Measurements from ENCODE around the gene BOLA2B. TPM values are rescaled to one million over a fixed set of nuclear protein-coding genes. Genes with fewer than 3 reads are reported as not detected.
"Not testable (repeated sequence)": the region's sequence is repeated elsewhere in the genome, so short reads cannot be mapped to it uniquely, and the experiment has no call there.

Gene BOLA2B
- polyA plus RNA-seq, 3 donors = 105 to 170 (median 160) TPM

DNA sequence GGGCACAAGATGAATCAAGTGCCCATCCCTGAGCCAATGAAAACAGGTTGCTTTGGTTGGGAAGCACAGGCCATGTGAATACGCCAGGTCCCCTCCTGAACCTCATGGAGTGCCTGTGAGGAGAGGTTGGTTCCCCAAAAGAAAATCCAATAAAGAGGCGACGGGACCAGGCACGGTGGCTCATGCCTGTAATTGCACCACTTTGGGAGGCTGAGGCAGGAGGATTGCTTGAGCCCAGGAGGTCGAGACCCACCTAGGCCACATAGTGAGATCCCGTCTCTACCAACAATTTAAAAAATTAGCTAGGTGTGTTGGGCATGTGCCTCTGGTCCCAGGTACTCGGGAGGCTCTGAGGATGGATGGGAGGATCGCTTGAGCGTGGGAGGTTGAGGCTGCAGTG lies 13.5 kb downstream of the BOLA2B start:
- H3K9ac ChIP-seq (ENCODE audit: insufficient read depth, low read length, poor library complexity, severe bottlenecking) = no peak overlapping the region
- TF ChIP-seq, protein P1, sequence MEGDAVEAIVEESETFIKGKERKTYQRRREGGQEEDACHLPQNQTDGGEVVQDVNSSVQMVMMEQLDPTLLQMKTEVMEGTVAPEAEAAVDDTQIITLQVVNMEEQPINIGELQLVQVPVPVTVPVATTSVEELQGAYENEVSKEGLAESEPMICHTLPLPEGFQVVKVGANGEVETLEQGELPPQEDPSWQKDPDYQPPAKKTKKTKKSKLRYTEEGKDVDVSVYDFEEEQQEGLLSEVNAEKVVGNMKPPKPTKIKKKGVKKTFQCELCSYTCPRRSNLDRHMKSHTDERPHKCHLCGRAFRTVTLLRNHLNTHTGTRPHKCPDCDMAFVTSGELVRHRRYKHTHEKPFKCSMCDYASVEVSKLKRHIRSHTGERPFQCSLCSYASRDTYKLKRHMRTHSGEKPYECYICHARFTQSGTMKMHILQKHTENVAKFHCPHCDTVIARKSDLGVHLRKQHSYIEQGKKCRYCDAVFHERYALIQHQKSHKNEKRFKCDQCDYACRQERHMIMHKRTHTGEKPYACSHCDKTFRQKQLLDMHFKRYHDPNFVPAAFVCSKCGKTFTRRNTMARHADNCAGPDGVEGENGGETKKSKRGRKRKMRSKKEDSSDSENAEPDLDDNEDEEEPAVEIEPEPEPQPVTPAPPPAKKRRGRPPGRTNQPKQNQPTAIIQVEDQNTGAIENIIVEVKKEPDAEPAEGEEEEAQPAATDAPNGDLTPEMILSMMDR (IDR thresholded peaks at IDR 0.05) = no peak
- H3K79me2 ChIP-seq (ENCODE audit: insufficient read depth, low read length) = peaks cover 24% of the 10 kb centered on the region
- H3K27me3 Mint-ChIP-seq (ENCODE audit: low read depth in 3 of 3) = peaks cover 0 to 5% (median 4%) of the 10 kb centered on the region in 3 donors
- H4K20me1 ChIP-seq (ENCODE audit: insufficient read depth, low read length) = peaks cover 11% of the 10 kb centered on the region
- H3K36me3 Mint-ChIP-seq = peaks cover 2 to 7% of the 10 kb centered on the region in 2 donors
- H2AFZ ChIP-seq (ENCODE audit: insufficient read depth, low read depth, low read length, poor library complexity, severe bottlenecking) = no peak overlapping the region
- H3K4me1 Mint-ChIP-seq = peaks cover 27% of the 10 kb centered on the region
- H3K4me2 ChIP-seq (replicated peaks; ENCODE audit: extremely low read depth, low read length, poor library complexity, severe bottlenecking) = no peak overlapping the region
- intact Hi-C loops (cut with micrococcal nuclease) = no loop called here
- no peaks in the 10 kb centered on the region for H3K27me3 ChIP-seq (ENCODE audit: control insufficient read depth in 2 of 2, insufficient read depth in 2 of 2, low read length in 2 of 2)
- no peaks in the 10 kb centered on the region for H3K9me3 Mint-ChIP-seq
- peaks cover 27 to 28% of the 10 kb centered on the region in 2 donors for H3K4me1 ChIP-seq (ENCODE audit: control insufficient read depth in 1 of 2, insufficient read depth in 2 of 2, low read length in 2 of 2)
- WGBS (ENCODE audit: insufficient coverage) = 96% methylated on average over 7 of the region's 9 CpGs
- H3K27ac Mint-ChIP-seq = no peak overlapping the region
- peak overlapping the region in 1 of 2 donors; percentile 43 for H3K4me3 Mint-ChIP-seq
- peaks cover 0 to under 1% of the 10 kb centered on the region in 2 donors for H3K36me3 ChIP-seq (replicated peaks in 1 of 2; ENCODE audit: control insufficient read depth in 1 of 2, insufficient read depth in 2 of 2, low read length in 2 of 2)
- no peak for DNase-seq
- H3K27ac ChIP-seq (ENCODE audit: low read depth in 1 of 2, low read length in 2 of 2) = no peak overlapping the region
- no peak overlapping the region for H3K4me3 ChIP-seq (replicated peaks in 1 of 3; ENCODE audit: low read depth in 2 of 3, low read length in 3 of 3)
- H3K9me3 ChIP-seq (replicated peaks in 1 of 2; ENCODE audit: control insufficient read depth in 1 of 2, insufficient read depth in 1 of 2, low read length in 2 of 2) = no peaks in the 10 kb centered on the region

DNA sequence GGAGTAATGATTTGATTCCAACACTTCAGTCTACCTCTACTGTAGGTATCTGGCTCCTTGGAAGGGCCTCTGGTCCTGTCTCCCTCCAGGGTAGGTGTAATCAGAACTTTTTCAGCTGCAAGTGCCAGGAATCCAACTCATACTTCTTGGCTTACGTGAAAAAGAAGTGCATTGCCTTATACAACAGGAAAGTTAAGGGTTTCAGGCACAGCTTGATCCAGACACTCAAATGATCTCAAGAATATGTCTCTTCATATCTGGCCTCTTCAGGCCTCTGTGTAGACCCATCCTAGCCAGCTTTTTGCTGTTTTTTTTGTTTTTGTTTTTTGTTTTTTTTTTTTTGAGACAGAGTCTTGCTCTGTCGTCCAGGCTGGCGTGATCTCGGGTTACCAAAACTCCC lies 14.3 kb downstream of the BOLA2B start:
- H3K79me2 ChIP-seq (ENCODE audit: insufficient read depth, low read length) = peaks cover 17% of the 10 kb centered on the region
- intact Hi-C loops (cut with micrococcal nuclease) = no loop called here
- Mint-ChIP-seq H3K9me3 (no peaks in the 10 kb centered on the region), H3K27ac (no peak overlapping the region), H3K4me1 (peaks cover 23% of the 10 kb centered on the region), H3K27me3 (ENCODE audit: low read depth in 3 of 3) (peaks cover 0 to 5% (median 4%) of the 10 kb centered on the region in 3 donors), H3K4me3 (no peak overlapping the region), H3K36me3 (no peaks in the 10 kb centered on the region)
- H3K4me2 ChIP-seq (replicated peaks; ENCODE audit: extremely low read depth, low read length, poor library complexity, severe bottlenecking) = no peak overlapping the region
- DNase-seq = no peak
- TF ChIP-seq, protein P1 (IDR thresholded peaks at IDR 0.05) = no peak
- no peak overlapping the region for H3K9ac ChIP-seq (ENCODE audit: insufficient read depth, low read length, poor library complexity, severe bottlenecking)
- H3K4me3 ChIP-seq (replicated peaks in 1 of 3; ENCODE audit: low read depth in 2 of 3, low read length in 3 of 3) = no peak overlapping the region
- H3K4me1 ChIP-seq (ENCODE audit: control insufficient read depth in 1 of 2, insufficient read depth in 2 of 2, low read length in 2 of 2) = peaks cover 23 to 26% of the 10 kb centered on the region in 2 donors
- WGBS (ENCODE audit: insufficient coverage) = no CpG with 5 or more reads among the region's 4 CpGs
- no peaks in the 10 kb centered on the region for H3K9me3 ChIP-seq (replicated peaks in 1 of 2; ENCODE audit: control insufficient read depth in 1 of 2, insufficient read depth in 1 of 2, low read length in 2 of 2)
- no peak overlapping the region for H2AFZ ChIP-seq (ENCODE audit: insufficient read depth, low read depth, low read length, poor library complexity, severe bottlenecking)
- peaks cover 5% of the 10 kb centered on the region for H4K20me1 ChIP-seq (ENCODE audit: insufficient read depth, low read length)
- H3K27me3 ChIP-seq (ENCODE audit: control insufficient read depth in 2 of 2, insufficient read depth in 2 of 2, low read length in 2 of 2) = no peaks in the 10 kb centered on the region
- no peak overlapping the region for H3K27ac ChIP-seq (ENCODE audit: low read depth in 1 of 2, low read length in 2 of 2)
- no peaks in the 10 kb centered on the region for H3K36me3 ChIP-seq (replicated peaks in 1 of 2; ENCODE audit: control insufficient read depth in 1 of 2, insufficient read depth in 2 of 2, low read length in 2 of 2)

DNA sequence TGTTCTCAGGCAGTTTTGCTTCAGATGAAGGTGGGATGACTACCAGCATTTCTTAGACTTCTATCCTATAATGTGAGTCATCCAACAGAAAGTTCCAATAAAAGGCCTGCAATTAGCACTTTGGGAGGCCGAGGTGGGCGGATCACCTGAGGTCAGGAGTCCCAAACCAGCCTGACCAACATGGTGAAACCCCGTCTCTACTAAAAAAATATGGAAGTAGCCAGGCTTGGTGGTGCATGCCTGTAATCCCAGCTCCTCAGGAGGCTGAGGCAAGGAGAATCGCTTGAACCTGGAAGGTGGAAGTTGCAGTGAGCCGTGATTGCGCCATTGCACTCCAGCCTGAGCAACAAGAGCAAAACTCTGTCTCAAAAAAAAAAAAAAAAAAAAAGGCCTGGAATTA lies 16.6 kb downstream of the BOLA2B start:
- peak overlapping the region; percentile 26 for H3K4me2 ChIP-seq (replicated peaks; ENCODE audit: extremely low read depth, low read length, poor library complexity, severe bottlenecking)
- H3K4me1 ChIP-seq (ENCODE audit: control insufficient read depth in 1 of 2, insufficient read depth in 2 of 2, low read length in 2 of 2) = peaks cover 14 to 16% of the 10 kb centered on the region in 2 donors
- peak overlapping the region in 4 of 7 donors; percentile 14 to 61 (median 45) for H3K27ac Mint-ChIP-seq
- peak overlapping the region in 1 of 3 experiments; percentile 25 for H3K4me3 ChIP-seq (replicated peaks in 1 of 3; ENCODE audit: low read depth in 2 of 3, low read length in 3 of 3)
- intact Hi-C loops (cut with micrococcal nuclease); H3K27me3 Mint-ChIP-seq (ENCODE audit: low read depth in 3 of 3); H3K4me3 Mint-ChIP-seq; H3K36me3 Mint-ChIP-seq; H3K9me3 Mint-ChIP-seq; H3K27ac ChIP-seq (ENCODE audit: low read depth in 1 of 2, low read length in 2 of 2); H3K9me3 ChIP-seq (replicated peaks in 1 of 2; ENCODE audit: control insufficient read depth in 1 of 2, insufficient read depth in 1 of 2, low read length in 2 of 2); H3K9ac ChIP-seq (ENCODE audit: insufficient read depth, low read length, poor library complexity, severe bottlenecking); H3K27me3 ChIP-seq (ENCODE audit: control insufficient read depth in 2 of 2, insufficient read depth in 2 of 2, low read length in 2 of 2); H3K79me2 ChIP-seq (ENCODE audit: insufficient read depth, low read length); H3K36me3 ChIP-seq (replicated peaks in 1 of 2; ENCODE audit: control insufficient read depth in 1 of 2, insufficient read depth in 2 of 2, low read length in 2 of 2); H2AFZ ChIP-seq (ENCODE audit: insufficient read depth, low read depth, low read length, poor library complexity, severe bottlenecking); H4K20me1 ChIP-seq (ENCODE audit: insufficient read depth, low read length): not testable (repeated sequence)
- 40% methylated on average over 3 of the region's 6 CpGs for WGBS (ENCODE audit: insufficient coverage)
- DNase-seq = peak in 2 of 3 donors; percentile 54 to 58
- peaks cover 15% of the 10 kb centered on the region for H3K4me1 Mint-ChIP-seq
